Fibroblast of pulmonary artery (primary cell): ENCODE results near the gene SLC2A13.

Source experiments
- DNase-seq: peaks from one replicate; pipeline ENCODE4 v3.0.0-alpha.2; 2010; ENCODE audit warnings: low read depth
- H3K4me3 ChIP-seq: replicated peaks from 2 replicates; pipeline ENCODE4 v1.5.1; 2011; ENCODE audit warnings: low read depth, mild to moderate bottlenecking, control low read depth, low read length, moderate library complexity
- CTCF ChIP-seq: IDR thresholded peaks from 2 replicates; pipeline ENCODE4 v1.5.1; 2011; ENCODE audit warnings: mild to moderate bottlenecking, control low read depth, low read length, inconsistent platforms; ENCODE audit errors: missing control alignments

The SLC2A13 gene

GRCh38 chr12:40045656-40046055 is 60.2 kb downstream of the SLC2A13 start:
- TF ChIP-seq CTCF: no peak
- no peak for DNase-seq
- H3K4me3 ChIP-seq: no peak overlapping the region

- TF ChIP-seq CTCF: no peak
- DNase-seq: no peak
- H3K4me3 ChIP-seq: no peak overlapping the region
Measured at GRCh38 chr12:40044396-40044795, 61.5 kb downstream of the SLC2A13 start.

GRCh38 chr12:40039598-40039997 is 66.3 kb downstream of the SLC2A13 start:
- no peak overlapping the region for H3K4me3 ChIP-seq
- no peak for DNase-seq
- TF ChIP-seq CTCF: no peak

GRCh38 chr12:40038619-40039018 is 67.3 kb downstream of the SLC2A13 start:
- TF ChIP-seq CTCF: no peak
- no peak for DNase-seq
- H3K4me3 ChIP-seq: no peak overlapping the region

- H3K4me3 ChIP-seq: no peak overlapping the region
- TF ChIP-seq CTCF: no peak
- DNase-seq: no peak
Measured at GRCh38 chr12:40034712-40035111, 71.2 kb downstream of the SLC2A13 start.

- TF ChIP-seq CTCF: no peak
- no peak for DNase-seq
- H3K4me3 ChIP-seq: no peak overlapping the region
Measured at GRCh38 chr12:40034156-40034555, 71.7 kb downstream of the SLC2A13 start.

GRCh38 chr12:40033242-40033630 is 72.6 kb downstream of the SLC2A13 start:
- no peak overlapping the region for H3K4me3 ChIP-seq
- no peak for TF ChIP-seq CTCF
- no peak for DNase-seq
